ENCODE data around the gene YIF1A. TPM values are rescaled to one million over a fixed set of nuclear protein-coding genes. Genes with fewer than 3 reads are reported as not detected.

Gene YIF1A
- polyA plus RNA-seq, 5 donors: 26.3 to 66.5 (median 38.8) TPM

GRCh38 chr11:66251809-66252208 lies 37.1 kb downstream of the YIF1A start:
- DNase-seq: no peak

DNA sequence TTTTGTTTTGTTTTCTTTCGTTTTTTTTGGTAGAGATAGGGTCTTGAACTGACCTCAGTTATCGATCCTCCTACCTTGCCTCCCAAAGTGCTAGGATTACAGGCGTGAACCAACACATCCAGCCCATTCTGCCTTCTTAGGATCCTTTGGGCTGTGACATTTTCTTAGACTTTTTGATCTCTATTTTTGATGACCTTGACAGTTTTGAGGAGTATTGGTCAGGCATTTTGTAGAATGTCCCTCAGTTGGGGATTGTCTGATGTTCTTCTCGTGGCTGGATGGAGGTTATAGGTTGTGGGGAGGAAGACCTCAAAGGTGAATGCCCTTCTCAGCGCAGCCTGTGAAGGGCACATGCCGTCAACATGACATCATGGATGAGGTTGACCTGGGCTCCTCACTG lies 40.0 kb downstream of the YIF1A start:
- no peak for DNase-seq

DNA sequence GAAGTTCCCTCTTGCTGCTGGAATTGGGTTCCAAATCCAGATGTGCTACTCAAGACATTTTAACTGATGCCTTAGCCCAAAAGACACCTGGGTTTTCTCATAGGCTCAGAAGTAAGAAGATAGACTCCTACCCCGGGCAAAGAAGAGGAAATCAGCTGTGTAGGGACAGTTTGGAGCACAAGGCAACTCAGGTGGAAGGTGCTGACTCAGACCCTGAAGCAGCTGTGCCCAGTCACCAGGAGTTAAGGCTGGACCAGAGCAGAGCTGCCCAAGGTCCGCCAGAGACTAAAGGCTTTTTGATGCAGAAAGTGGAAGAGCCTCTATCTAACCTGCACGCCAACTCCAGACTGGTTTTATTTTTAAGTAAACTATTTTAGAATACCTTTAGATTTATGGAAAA lies 41.1 kb downstream of the YIF1A start:
- no peak for DNase-seq

DNA sequence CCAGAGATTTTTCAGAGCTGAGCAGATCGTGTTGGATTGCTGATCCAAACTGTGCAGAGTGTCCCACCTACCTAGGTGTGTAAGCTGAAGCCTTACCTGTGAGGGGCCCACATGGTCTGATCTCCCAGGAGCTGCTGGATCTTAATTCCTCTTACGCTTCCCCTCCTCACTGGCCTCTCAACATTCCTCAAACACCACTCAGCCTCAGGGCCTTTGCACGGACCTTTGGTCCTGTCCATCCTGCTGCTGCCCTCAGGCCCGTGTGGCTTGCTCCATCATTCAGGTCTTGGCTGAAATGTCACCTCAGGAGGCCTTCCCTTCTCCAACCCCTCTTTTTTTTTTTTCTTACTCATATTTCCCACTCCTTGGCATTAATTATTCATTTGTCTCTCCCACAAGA lies 41.6 kb downstream of the YIF1A start:
- DNase-seq: no peak

- no peak for DNase-seq
Measured at GRCh38 chr11:66243782-66244535, 45.0 kb downstream of the YIF1A start.

GRCh38 chr11:66242095-66242765 lies 46.7 kb downstream of the YIF1A start:
- DNase-seq: no peak

DNA sequence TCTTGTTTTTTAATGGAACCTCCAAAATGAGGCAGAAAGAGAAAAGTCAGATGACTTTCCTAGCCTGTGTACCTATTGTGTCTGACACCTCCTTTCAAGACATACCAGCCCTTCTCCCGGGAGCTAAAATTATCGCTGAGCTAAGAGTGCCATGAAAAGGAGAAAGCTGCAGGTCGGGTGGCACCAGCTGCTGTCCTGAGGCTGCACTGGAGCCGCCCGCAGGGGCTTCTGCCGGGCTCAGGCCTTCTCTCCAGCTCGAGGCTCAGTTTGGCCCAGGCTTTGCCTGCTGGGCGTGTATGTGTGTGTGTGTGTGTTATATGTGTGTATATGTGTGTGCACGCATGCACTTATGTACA lies 48.2 kb downstream of the YIF1A start:
- no peak for DNase-seq

DNA sequence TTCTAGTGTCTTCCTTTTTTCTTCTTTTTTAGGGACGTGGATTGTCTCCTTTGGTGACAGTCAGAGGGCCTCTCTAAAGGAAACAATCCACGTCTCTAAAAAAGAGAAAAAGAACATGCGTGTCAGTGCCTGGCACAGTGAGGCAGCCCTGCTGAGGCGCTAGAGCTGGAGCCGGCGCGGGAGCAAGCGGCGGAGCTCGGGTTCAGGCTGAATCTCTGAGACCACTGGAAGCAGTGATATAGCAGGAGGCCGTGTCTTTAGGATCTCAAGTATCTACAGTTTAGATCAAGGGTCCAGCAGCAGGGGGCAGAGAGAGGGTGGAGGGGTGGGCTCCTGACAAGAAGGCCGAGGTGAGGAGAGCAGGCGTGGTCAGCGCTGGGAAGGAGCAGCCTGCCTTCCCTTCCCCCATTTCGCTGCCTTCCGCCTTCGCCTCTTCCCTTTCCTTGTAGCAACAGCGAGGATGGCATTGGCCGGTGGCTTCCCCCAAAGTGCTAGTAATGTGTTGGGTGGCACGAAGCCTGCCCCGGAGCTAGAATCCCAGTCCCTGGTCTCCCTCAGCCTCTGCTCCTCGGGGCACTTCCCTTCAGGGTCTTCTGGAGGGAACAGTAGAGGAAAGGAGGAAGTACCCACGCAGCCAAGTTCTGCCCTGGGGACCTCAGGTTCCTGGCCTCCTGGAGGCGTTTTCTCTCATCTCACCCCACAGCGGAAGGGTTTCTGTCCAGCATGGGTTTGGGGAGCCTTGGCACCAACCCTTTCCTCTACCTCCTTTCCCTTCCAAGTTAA lies 48.8 kb downstream of the YIF1A start:
- no peak for DNase-seq

GRCh38 chr11:66239511-66239910 lies 49.4 kb downstream of the YIF1A start:
- DNase-seq: no peak

- no peak for DNase-seq
Measured at GRCh38 chr11:66238786-66239413, 50.0 kb downstream of the YIF1A start.

DNA sequence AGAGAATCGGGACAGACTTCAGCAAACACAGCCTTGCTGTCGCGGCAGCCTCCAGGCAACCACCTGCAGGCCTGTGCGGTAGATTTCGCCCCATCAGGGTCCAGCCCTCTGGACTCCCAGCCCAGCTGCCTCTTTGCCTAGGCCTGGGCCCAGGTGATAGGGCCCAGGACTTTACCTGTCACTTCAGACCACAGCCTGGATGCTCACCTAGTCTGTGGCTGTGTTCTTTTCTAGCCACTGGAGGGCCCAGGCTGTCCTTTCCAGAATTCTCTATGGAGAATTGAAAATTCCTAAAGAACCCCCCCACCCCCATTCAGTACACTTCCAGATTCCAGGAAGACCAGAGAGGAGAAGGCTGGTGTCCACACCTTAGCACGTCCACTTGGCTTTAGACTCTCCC lies 51.1 kb downstream of the YIF1A start:
- no peak for DNase-seq

- DNase-seq: no peak
Measured at GRCh38 chr11:66235141-66235540, 53.8 kb downstream of the YIF1A start.

Other genes starting within 250 kb of the YIF1A start
- gene GAL3ST3, start 240.0 kb downstream of the YIF1A start, polyA plus RNA-seq (ENCODE audit: insufficient read depth in 1 of 5, insufficient read length in 5 of 5, low replicate concordance in 1 of 5): under 1 TPM; 0.18 to 0.24 (median 0.19) TPM
- gene SF3B2, start 236.8 kb downstream of the YIF1A start, polyA plus RNA-seq (ENCODE audit: insufficient read depth in 1 of 5, insufficient read length in 5 of 5, low replicate concordance in 1 of 5): 100 to 1,000 TPM; 168 to 227 (median 205) TPM
- 10 to 100 TPM; 44.7 to 57.6 (median 49.0) TPM for gene PACS1, start 218.9 kb downstream of the YIF1A start, polyA plus RNA-seq (ENCODE audit: insufficient read depth in 1 of 5, insufficient read length in 5 of 5, low replicate concordance in 1 of 5)
- 10 to 100 TPM; 15.5 to 28.9 (median 21.4) TPM for gene KLC2, start 31.4 kb downstream of the YIF1A start, polyA plus RNA-seq (ENCODE audit: insufficient read depth in 1 of 5, insufficient read length in 5 of 5, low replicate concordance in 1 of 5)
- 100 to 1,000 TPM; 107 to 161 (median 120) TPM for gene RAB1B, start 20.5 kb downstream of the YIF1A start, polyA plus RNA-seq (ENCODE audit: insufficient read depth in 1 of 5, insufficient read length in 5 of 5, low replicate concordance in 1 of 5)
- 1 to 10 TPM; 3.4 to 5.2 (median 4.0) TPM for gene CNIH2, start 11.0 kb downstream of the YIF1A start, polyA plus RNA-seq (ENCODE audit: insufficient read depth in 1 of 5, insufficient read length in 5 of 5, low replicate concordance in 1 of 5)
- under 1 TPM; 0.33 to 0.51 (median 0.40) TPM for gene TMEM151A, start 2.8 kb upstream of the YIF1A start, polyA plus RNA-seq (ENCODE audit: insufficient read depth in 1 of 5, insufficient read length in 5 of 5, low replicate concordance in 1 of 5)
- gene CD248, start 27.9 kb upstream of the YIF1A start, polyA plus RNA-seq (ENCODE audit: insufficient read depth in 1 of 5, insufficient read length in 5 of 5, low replicate concordance in 1 of 5): 100 to 1,000 TPM in 2 of 5 donors, 10 to 100 TPM in 3; 67.2 to 162 (median 89.2) TPM
- gene RIN1, start 47.3 kb upstream of the YIF1A start, polyA plus RNA-seq (ENCODE audit: insufficient read depth in 1 of 5, insufficient read length in 5 of 5, low replicate concordance in 1 of 5): 1 to 10 TPM; 2.1 to 4.5 (median 3.5) TPM
- 10 to 100 TPM; 21.8 to 32.5 (median 25.1) TPM for gene BRMS1, start 56.0 kb upstream of the YIF1A start, polyA plus RNA-seq (ENCODE audit: insufficient read depth in 1 of 5, insufficient read length in 5 of 5, low replicate concordance in 1 of 5)
- 10 to 100 TPM; 28.1 to 38.5 (median 31.5) TPM for gene B4GAT1, start 58.5 kb upstream of the YIF1A start, polyA plus RNA-seq (ENCODE audit: insufficient read depth in 1 of 5, insufficient read length in 5 of 5, low replicate concordance in 1 of 5)
- gene SLC29A2, start 82.6 kb upstream of the YIF1A start, polyA plus RNA-seq (ENCODE audit: insufficient read depth in 1 of 5, insufficient read length in 5 of 5, low replicate concordance in 1 of 5): 10 to 100 TPM in 2 of 5 donors, 1 to 10 TPM in 3; 7.1 to 12.0 (median 9.5) TPM
- under 1 TPM; 0.14 to 0.38 (median 0.17) TPM for gene NPAS4, start 131.9 kb upstream of the YIF1A start, polyA plus RNA-seq (ENCODE audit: insufficient read depth in 1 of 5, insufficient read length in 5 of 5, low replicate concordance in 1 of 5)
- 10 to 100 TPM; 63.2 to 78.7 (median 73.0) TPM for gene MRPL11, start 149.7 kb upstream of the YIF1A start, polyA plus RNA-seq (ENCODE audit: insufficient read depth in 1 of 5, insufficient read length in 5 of 5, low replicate concordance in 1 of 5)
- 1 to 10 TPM; 4.1 to 6.2 (median 4.6) TPM for gene PELI3, start 177.8 kb upstream of the YIF1A start, polyA plus RNA-seq (ENCODE audit: insufficient read depth in 1 of 5, insufficient read length in 5 of 5, low replicate concordance in 1 of 5)
- gene DPP3, start 191.3 kb upstream of the YIF1A start, polyA plus RNA-seq (ENCODE audit: insufficient read depth in 1 of 5, insufficient read length in 5 of 5, low replicate concordance in 1 of 5): 10 to 100 TPM; 13.5 to 25.4 (median 15.8) TPM
- gene BBS1, start 221.5 kb upstream of the YIF1A start, polyA plus RNA-seq (ENCODE audit: insufficient read depth in 1 of 5, insufficient read length in 5 of 5, low replicate concordance in 1 of 5): 10 to 100 TPM; 54.5 to 80.1 (median 58.5) TPM

Measured in right lung (tissue), 5 donors.